ENCODE results near the gene C12orf57. TPM values are rescaled to one million over a fixed set of nuclear protein-coding genes. Genes with fewer than 3 reads are reported as not detected.

C12orf57 gene
- total and polyA plus RNA-seq, 2 of the 13 experiments (the other 11 are each of a cell fraction or from before 2014, with no cell fraction given) = 84.0 to 287 TPM

GRCh38 chr12:6977653-6978052 lies 33.8 kb downstream of the C12orf57 start:
- Histone ChIP-seq H2AFZ (ENCODE audit: low read length) (no peak overlapping the region), H3K4me3 (replicated peaks in 1 of 3; ENCODE audit: insufficient read depth in 1 of 3, low read depth in 2 of 3, low read length in 3 of 3) (no peak overlapping the region), H3K4me1 (ENCODE audit: insufficient read depth, low read length) (peaks cover 53% of the 10 kb centered on the region), H3K27me3 (ENCODE audit: control insufficient read depth in 1 of 2, insufficient read depth in 2 of 2, low read length in 2 of 2) (no peaks in the 10 kb centered on the region), H3K9ac (ENCODE audit: insufficient read depth, low read depth, low read length) (no peak overlapping the region), H4K20me1 (ENCODE audit: insufficient read depth, low read length) (no peaks in the 10 kb centered on the region), H3K4me2 (ENCODE audit: low read depth, low read length) (no peak overlapping the region), H3K27ac (ENCODE audit: extremely low read length, insufficient read depth, low read length) (no peak overlapping the region), H3K36me3 (replicated peaks in 1 of 2; ENCODE audit: control insufficient read depth in 1 of 2, insufficient read depth in 2 of 2, low read length in 2 of 2) (peaks cover 17 to 42% of the 10 kb centered on the region in 2 experiments), H3K9me3 (ENCODE audit: low read length) (no peaks in the 10 kb centered on the region), H3K79me2 (ENCODE audit: insufficient read depth, low read length) (peaks cover 4% of the 10 kb centered on the region)
- TF ChIP-seq ZNF232 (CRISPR knock-in tag; IDR thresholded peaks at IDR 0.05; ENCODE audit: borderline replicate concordance) (no peak), POLR2A (IDR thresholded peaks at IDR 0.05; ENCODE audit: insufficient read depth in 1 of 2, low read depth in 2 of 2, low read length in 2 of 2) (peak in 1 of 2 experiments; percentile 6; a peak in 2 of 4 replicates), RFXAP (CRISPR knock-in tag; IDR thresholded peaks at IDR 0.05; ENCODE audit: borderline replicate concordance) (no peak), TFDP1 (CRISPR knock-in tag; IDR thresholded peaks at IDR 0.05; ENCODE audit: borderline replicate concordance) (no peak), AGO2 (optimal IDR thresholded peaks at IDR 0.05; ENCODE audit: low read depth, low read length) (peak; percentile 56), ZNF530 (CRISPR knock-in tag; IDR thresholded peaks at IDR 0.05; ENCODE audit: low read depth) (no peak), ZNF746 (CRISPR knock-in tag; IDR thresholded peaks at IDR 0.05) (no peak)
- TF ChIP-seq, protein P1, sequence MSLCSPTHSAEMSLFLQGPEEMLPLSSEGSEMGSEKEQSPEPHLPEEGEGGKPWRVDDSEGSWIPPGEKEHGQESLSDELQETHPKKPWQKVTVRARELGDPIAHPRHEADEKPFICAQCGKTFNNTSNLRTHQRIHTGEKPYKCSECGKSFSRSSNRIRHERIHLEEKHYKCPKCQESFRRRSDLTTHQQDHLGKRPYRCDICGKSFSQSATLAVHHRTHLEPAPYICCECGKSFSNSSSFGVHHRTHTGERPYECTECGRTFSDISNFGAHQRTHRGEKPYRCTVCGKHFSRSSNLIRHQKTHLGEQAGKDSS (CRISPR knock-in tag; IDR thresholded peaks at IDR 0.05; ENCODE audit: borderline replicate concordance, low read depth) = no peak
- BruUV-seq (replicated peaks) = no TSS peak
- WGBS (ENCODE audit: low lambda C conversion rate) = 95% methylated on average over 10 of the region's 10 CpGs
- no peak for FAIRE-seq
- no peak for ATAC-seq
- in situ Hi-C loops (cut with HindIII; ENCODE audit: extremely low pct_ligation_motif_present, low pct_unique_long_range_greater_than_20kb) = no loop called here
- CTCF ChIA-PET (ENCODE audit: low intra/inter-chr PET ratio, low total read pairs) = no interaction called here
- POLR2A ChIA-PET = interaction anchor here (2.1 to 5.1 kb wide), 3 partner anchors 31 to 40 kb away, joined by 9 to 52 read pairs (median 12); partner anchors contain the start of genes C12orf57, LPCAT3 and RNU7-1
- intact Hi-C loops (cut with micrococcal nuclease; ENCODE audit: unreplicated experiment) = no loop called here
- no peak for DNase-seq (ENCODE audit: low spot score)
